GM23338 (cell line): Measurements from ENCODE around the gene TCF12.

Experiments used
- CTCF ChIP-seq, 2 experiments: fragments of 200-600 bp in 1 of 2; sonication (generic) in 1 of 2; conservative IDR thresholded peaks; 2 replicates each; pipeline versions ENCODE4 v1.5.1 to v1.6.1; 2016 to 2017; ENCODE audit warnings: antibody characterized with exemption in 2 of 2, low read depth in 2 of 2, mild to moderate bottlenecking in 2 of 2, moderate library complexity in 1 of 2
- EZH2 ChIP-seq: fragments of 200-600 bp; sonication (generic); IDR thresholded peaks from one replicate; pipeline ENCODE4 v1.8.0; 2017; ENCODE audit warnings: antibody characterized with exemption, mild to moderate bottlenecking, low read depth; ENCODE audit not compliant: unreplicated experiment
- EZH2phosphoT487 ChIP-seq: fragments of 200-600 bp; sonication (generic); IDR thresholded peaks from one replicate; pipeline ENCODE4 v1.8.1; 2018; ENCODE audit warnings: antibody characterized with exemption; ENCODE audit not compliant: unreplicated experiment
- POLR2AphosphoS5 ChIP-seq: IDR thresholded peaks from 2 replicates; pipeline ENCODE4 v1.6.1; 2016; ENCODE audit warnings: antibody characterized with exemption, low read depth

- TF ChIP-seq EZH2phosphoT487 (no peak), POLR2AphosphoS5 (no peak), CTCF (conservative IDR thresholded peaks at IDR 0.05; ENCODE audit: low read depth in 2 of 2) (no peak), EZH2 (no peak)
Measured at GRCh38 chr15:57278439-57278838, 360.0 kb downstream of the TCF12 start.
